ENCODE data around the gene PHRF1. TPM values are rescaled to one million over a fixed set of nuclear protein-coding genes. Genes with fewer than 3 reads are reported as not detected.

Gene PHRF1
- polyA plus RNA-seq, 2 donors, result 13.7 to 28.4 TPM

DNA sequence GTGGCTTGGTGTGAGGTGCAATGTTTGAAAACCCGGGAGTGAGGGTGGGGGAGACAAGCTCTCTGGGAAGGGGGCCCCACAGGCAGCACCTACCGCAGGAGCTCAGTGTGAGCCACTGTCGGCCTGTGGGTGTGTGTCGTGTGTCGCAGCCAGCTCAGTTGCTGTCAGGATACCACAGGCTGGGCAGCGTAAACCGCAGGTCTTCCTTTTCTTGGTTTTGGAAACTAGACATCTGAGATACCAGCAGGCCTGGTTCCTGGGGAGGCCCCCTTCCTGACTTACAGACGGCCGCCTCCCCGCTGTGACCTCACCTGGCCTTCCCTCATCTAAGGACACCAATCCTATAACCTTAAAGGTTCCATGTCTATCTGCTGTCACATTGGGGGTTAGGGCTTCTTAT lies 20.1 kb downstream of the PHRF1 start:
- peaks cover 32 to 72% of the 10 kb centered on the region in 2 donors for H3K36me3 ChIP-seq (ENCODE audit: control insufficient read depth in 2 of 2, insufficient read depth in 2 of 2, low read length in 1 of 2)
- WGBS, 2 donors, result 86 to 87% methylated on average over 10 of the region's 10 CpGs
- no peak overlapping the region for H3K4me3 ChIP-seq (ENCODE audit: low read depth in 1 of 2, low read length in 2 of 2)
- H3K27me3 ChIP-seq (ENCODE audit: control insufficient read depth in 1 of 2, insufficient read depth in 2 of 2, low read length in 2 of 2), result no peaks in the 10 kb centered on the region
- no peaks in the 10 kb centered on the region for H3K4me1 ChIP-seq (ENCODE audit: control insufficient read depth in 2 of 2, insufficient read depth in 2 of 2, low read length in 1 of 2)
- H3K27ac ChIP-seq (ENCODE audit: low read depth in 2 of 2, low read length in 1 of 2), result no peak overlapping the region
- no peaks in the 10 kb centered on the region for H3K9me3 ChIP-seq (ENCODE audit: control insufficient read depth in 2 of 2, insufficient read depth in 1 of 2, low read depth in 1 of 2, low read length in 1 of 2)

DNA sequence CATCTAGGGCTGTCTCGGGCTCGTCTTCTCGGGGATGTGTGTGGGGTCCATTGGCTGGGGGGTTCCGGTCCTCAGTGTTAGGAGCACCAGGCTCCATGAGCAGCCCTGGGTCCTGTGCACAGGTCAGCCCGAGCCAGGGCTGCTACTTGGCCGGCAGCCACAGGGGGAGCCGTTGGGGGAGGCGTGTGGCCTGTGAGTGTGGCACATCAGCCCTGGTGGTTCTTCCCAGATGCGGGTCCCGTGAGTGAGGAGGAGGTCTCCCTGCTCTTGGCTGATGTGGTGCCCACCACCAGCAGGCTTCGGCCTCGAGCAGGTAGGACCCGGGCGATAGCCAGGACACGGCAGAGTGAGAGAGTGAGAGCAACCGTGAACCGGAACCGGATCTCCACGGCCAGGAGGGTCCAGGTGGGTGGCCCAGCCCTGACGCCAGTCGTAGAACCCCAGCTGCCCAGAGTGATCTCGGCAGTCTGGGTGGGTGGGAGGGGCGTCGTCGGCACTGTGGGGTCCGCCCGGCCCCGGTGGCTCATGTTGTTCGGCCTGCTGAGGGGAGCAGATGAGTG lies 21.0 kb downstream of the PHRF1 start:
- Histone ChIP-seq H3K4me3 (ENCODE audit: low read depth in 1 of 2, low read length in 2 of 2) (no peak overlapping the region), H3K9me3 (ENCODE audit: control insufficient read depth in 2 of 2, insufficient read depth in 1 of 2, low read depth in 1 of 2, low read length in 1 of 2) (no peaks in the 10 kb centered on the region), H3K4me1 (ENCODE audit: control insufficient read depth in 2 of 2, insufficient read depth in 2 of 2, low read length in 1 of 2) (no peaks in the 10 kb centered on the region), H3K36me3 (ENCODE audit: control insufficient read depth in 2 of 2, insufficient read depth in 2 of 2, low read length in 1 of 2) (peaks cover 34 to 76% of the 10 kb centered on the region in 2 donors), H3K27me3 (ENCODE audit: control insufficient read depth in 1 of 2, insufficient read depth in 2 of 2, low read length in 2 of 2) (no peaks in the 10 kb centered on the region), H3K27ac (ENCODE audit: low read depth in 2 of 2, low read length in 1 of 2) (no peak overlapping the region)
- 90 to 93% methylated on average over 28 to 29 of the region's 29 CpGs for WGBS, 2 donors

DNA sequence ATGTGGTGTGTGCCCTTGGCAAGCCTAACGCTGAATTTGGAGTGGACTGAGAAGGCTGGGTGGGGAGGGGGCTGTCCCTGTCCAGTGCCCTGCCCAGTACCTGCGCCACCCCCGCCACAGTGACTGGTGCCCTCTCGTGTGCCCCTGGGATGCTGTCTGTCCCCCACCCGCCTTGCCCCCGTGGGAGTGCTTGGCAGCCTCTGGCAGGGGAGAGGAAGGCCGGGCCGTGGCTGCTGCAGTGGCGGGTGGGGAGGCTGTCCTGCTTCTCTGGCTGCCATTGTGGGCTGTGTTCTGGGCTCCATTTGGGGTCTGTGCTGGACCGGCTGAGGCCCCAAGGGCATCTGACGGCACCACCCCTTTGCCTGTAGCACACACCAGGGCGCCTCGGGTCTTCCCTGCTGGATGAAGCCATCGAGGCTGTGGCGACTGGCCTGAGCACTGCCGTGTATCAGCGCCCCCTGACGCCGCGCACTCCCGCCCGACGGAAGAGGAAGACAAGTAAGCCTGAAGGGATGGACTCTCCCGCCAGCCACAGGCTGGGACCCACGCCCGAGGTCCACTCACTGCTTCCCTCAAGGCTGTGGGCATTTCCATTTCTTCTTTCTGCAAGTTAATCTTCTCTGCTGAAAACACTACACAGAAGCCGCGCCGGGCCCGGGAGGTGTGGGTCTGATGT lies 21.9 kb downstream of the PHRF1 start:
- H3K27me3 ChIP-seq (ENCODE audit: control insufficient read depth in 1 of 2, insufficient read depth in 2 of 2, low read length in 2 of 2), result no peaks in the 10 kb centered on the region
- H3K4me1 ChIP-seq (ENCODE audit: control insufficient read depth in 2 of 2, insufficient read depth in 2 of 2, low read length in 1 of 2), result no peaks in the 10 kb centered on the region
- peaks cover 31 to 71% of the 10 kb centered on the region in 2 donors for H3K36me3 ChIP-seq (ENCODE audit: control insufficient read depth in 2 of 2, insufficient read depth in 2 of 2, low read length in 1 of 2)
- H3K4me3 ChIP-seq (ENCODE audit: low read depth in 1 of 2, low read length in 2 of 2), result no peak overlapping the region
- WGBS, 2 donors, result 93 to 94% methylated on average over 29 to 30 of the region's 30 CpGs
- no peaks in the 10 kb centered on the region for H3K9me3 ChIP-seq (ENCODE audit: control insufficient read depth in 2 of 2, insufficient read depth in 1 of 2, low read depth in 1 of 2, low read length in 1 of 2)
- no peak overlapping the region for H3K27ac ChIP-seq (ENCODE audit: low read depth in 2 of 2, low read length in 1 of 2)

DNA sequence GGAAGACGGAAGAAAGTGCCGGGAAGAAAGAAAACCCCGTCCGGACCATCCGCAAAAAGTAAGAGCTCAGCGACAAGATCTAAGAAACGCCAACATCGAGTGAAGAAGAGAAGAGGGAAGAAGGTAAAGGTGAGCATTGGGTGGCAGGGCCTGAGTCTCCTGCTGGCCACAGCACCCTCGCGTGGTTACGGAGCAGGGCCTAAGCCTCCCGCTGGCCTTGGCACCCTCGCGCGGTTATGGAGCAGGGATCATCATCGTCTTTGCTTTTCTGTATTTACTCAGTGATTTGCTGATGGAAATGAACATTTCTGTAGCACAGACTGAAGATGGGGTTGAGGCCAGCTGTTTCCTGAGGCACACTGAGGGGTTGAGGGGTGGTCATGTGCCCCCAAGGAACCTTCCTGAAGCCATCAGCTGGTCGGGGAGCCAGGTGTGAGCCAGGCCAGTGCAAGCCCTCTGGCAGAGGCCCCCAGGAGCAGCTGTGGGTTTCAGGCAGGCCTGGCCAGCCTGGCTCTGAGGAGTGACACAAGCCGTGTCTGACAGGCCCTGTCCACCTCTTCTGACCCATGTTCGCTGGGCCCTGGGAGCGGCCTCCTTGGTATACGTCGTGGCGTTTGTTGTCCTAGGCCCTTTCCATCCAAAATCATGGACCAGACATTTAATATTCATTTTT lies 25.4 kb downstream of the PHRF1 start:
- H3K36me3 ChIP-seq (ENCODE audit: control insufficient read depth in 2 of 2, insufficient read depth in 2 of 2, low read length in 1 of 2), result peaks cover 28 to 71% of the 10 kb centered on the region in 2 donors

DNA sequence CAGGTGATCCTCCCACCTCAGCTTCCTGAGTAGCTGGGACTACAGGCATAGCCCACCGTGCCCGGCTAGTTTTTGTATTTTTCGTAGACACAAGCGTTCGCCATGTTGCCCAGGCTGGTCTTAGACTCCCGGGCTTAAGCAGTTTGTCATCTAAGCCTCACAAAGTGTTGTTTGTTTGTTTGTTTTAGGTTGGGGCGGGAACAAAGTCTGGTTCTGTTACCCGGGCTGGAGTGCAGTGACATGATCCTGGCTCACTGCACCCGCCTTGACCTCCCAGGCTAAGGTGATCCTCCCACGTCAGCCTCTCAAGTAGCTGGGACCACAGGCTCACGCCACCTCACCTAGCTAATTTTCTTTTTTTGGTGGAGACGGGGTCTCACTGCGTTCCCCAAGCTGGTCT lies 26.9 kb downstream of the PHRF1 start:
- Histone ChIP-seq H3K4me3 (ENCODE audit: low read depth in 1 of 2, low read length in 2 of 2) (no peak overlapping the region), H3K36me3 (ENCODE audit: control insufficient read depth in 2 of 2, insufficient read depth in 2 of 2, low read length in 1 of 2) (peaks cover 28 to 72% of the 10 kb centered on the region in 2 donors), H3K9me3 (ENCODE audit: control insufficient read depth in 2 of 2, insufficient read depth in 1 of 2, low read depth in 1 of 2, low read length in 1 of 2) (no peaks in the 10 kb centered on the region), H3K4me1 (ENCODE audit: control insufficient read depth in 2 of 2, insufficient read depth in 2 of 2, low read length in 1 of 2) (peaks cover 0 to 11% of the 10 kb centered on the region in 2 donors), H3K27me3 (ENCODE audit: control insufficient read depth in 1 of 2, insufficient read depth in 2 of 2, low read length in 2 of 2) (no peaks in the 10 kb centered on the region), H3K27ac (ENCODE audit: low read depth in 2 of 2, low read length in 1 of 2) (no peak overlapping the region)
- WGBS, 2 donors, result 91 to 92% methylated on average over 13 of the region's 13 CpGs

More for the DNA sequence above, 25.4 kb downstream of the PHRF1 start:
- Histone ChIP-seq H3K4me3 (ENCODE audit: low read depth in 1 of 2, low read length in 2 of 2) (no peak overlapping the region), H3K27ac (ENCODE audit: low read depth in 2 of 2, low read length in 1 of 2) (no peak overlapping the region), H3K9me3 (ENCODE audit: control insufficient read depth in 2 of 2, insufficient read depth in 1 of 2, low read depth in 1 of 2, low read length in 1 of 2) (no peaks in the 10 kb centered on the region), H3K27me3 (ENCODE audit: control insufficient read depth in 1 of 2, insufficient read depth in 2 of 2, low read length in 2 of 2) (no peaks in the 10 kb centered on the region), H3K4me1 (ENCODE audit: control insufficient read depth in 2 of 2, insufficient read depth in 2 of 2, low read length in 1 of 2) (peaks cover 0 to 11% of the 10 kb centered on the region in 2 donors)
- WGBS, 2 donors, result 93 to 94% methylated on average over 23 of the region's 23 CpGs

DNA sequence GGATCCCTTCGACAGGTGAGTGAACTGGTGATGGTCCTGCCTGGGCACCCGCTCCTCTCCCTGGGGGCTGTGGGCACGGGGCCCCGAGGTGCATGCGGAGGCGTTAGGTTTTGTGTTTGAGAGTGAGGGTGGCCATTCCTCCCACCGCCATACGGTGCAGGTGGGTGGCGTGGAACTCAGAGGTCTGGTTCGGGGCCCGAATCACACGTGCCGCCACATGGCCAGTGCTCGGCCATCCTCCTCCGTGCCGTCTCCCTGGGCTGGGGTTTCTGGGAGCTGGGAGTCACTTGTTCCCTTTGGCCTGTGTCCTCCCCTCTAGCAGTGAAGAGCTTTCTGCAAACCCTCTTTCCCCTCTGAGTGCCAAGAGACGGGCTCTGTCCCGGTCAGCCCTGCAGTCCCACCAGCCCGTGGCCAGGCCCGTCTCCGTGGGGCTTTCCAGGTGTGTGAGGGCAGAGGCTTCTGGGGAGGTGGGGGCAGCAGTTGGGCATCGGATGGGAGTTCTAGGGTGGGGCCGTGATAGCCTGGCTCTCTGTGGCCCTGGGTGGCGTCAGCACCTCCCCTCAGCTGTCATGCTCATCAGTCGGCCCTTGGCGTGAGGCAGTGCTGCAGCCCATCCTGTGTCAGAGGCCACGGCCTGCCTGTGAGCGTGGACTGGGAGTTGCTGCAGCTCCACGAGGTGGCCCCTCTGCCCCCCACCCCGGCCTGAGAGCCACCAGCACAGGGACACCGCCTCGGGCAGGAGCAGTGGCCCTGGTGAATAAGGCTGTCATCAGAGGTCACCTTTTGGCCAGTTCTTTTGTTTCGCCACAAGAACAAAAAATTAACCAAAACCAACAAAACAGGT lies 29.2 kb downstream of the PHRF1 start:
- H3K27me3 ChIP-seq (ENCODE audit: control insufficient read depth in 1 of 2, insufficient read depth in 2 of 2, low read length in 2 of 2), result no peaks in the 10 kb centered on the region
- peaks cover 0 to 11% of the 10 kb centered on the region in 2 donors for H3K4me1 ChIP-seq (ENCODE audit: control insufficient read depth in 2 of 2, insufficient read depth in 2 of 2, low read length in 1 of 2)
- no peaks in the 10 kb centered on the region for H3K9me3 ChIP-seq (ENCODE audit: control insufficient read depth in 2 of 2, insufficient read depth in 1 of 2, low read depth in 1 of 2, low read length in 1 of 2)
- peak overlapping the region; percentile 23 to 65 for H3K27ac ChIP-seq (ENCODE audit: low read depth in 2 of 2, low read length in 1 of 2)
- no peak overlapping the region for H3K4me3 ChIP-seq (ENCODE audit: low read depth in 1 of 2, low read length in 2 of 2)
- 89 to 90% methylated on average over 33 of the region's 33 CpGs for WGBS, 2 donors
- H3K36me3 ChIP-seq (ENCODE audit: control insufficient read depth in 2 of 2, insufficient read depth in 2 of 2, low read length in 1 of 2), result peaks cover 28 to 78% of the 10 kb centered on the region in 2 donors

DNA sequence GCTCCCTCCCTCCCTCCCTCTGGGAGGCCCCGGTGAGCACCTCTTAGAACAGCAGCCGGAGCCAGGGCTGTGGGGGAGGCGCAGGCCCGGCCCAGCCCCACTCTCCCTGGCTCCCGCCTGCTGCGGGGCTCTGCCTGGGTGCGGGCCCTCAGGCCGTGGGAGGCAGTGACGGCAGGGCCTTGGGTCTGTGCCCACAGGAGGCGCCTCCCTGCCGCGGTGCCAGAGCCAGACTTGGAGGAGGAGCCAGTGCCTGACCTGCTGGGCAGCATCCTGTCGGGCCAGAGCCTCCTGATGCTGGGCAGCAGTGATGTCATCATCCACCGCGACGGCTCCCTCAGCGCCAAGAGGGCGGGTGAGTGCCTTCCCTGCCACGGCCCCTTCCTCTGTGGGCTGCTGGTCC lies 30.0 kb downstream of the PHRF1 start:
- 50 to 56% methylated on average over 18 to 19 of the region's 19 CpGs for WGBS, 2 donors
- Histone ChIP-seq H3K36me3 (ENCODE audit: control insufficient read depth in 2 of 2, insufficient read depth in 2 of 2, low read length in 1 of 2) (peaks cover 34 to 82% of the 10 kb centered on the region in 2 donors), H3K9me3 (ENCODE audit: control insufficient read depth in 2 of 2, insufficient read depth in 1 of 2, low read depth in 1 of 2, low read length in 1 of 2) (no peaks in the 10 kb centered on the region), H3K27me3 (ENCODE audit: control insufficient read depth in 1 of 2, insufficient read depth in 2 of 2, low read length in 2 of 2) (no peaks in the 10 kb centered on the region), H3K4me3 (ENCODE audit: low read depth in 1 of 2, low read length in 2 of 2) (no peak overlapping the region), H3K4me1 (ENCODE audit: control insufficient read depth in 2 of 2, insufficient read depth in 2 of 2, low read length in 1 of 2) (peaks cover 0 to 11% of the 10 kb centered on the region in 2 donors), H3K27ac (ENCODE audit: low read depth in 2 of 2, low read length in 1 of 2) (peak overlapping the region; percentile 45 to 67)

DNA sequence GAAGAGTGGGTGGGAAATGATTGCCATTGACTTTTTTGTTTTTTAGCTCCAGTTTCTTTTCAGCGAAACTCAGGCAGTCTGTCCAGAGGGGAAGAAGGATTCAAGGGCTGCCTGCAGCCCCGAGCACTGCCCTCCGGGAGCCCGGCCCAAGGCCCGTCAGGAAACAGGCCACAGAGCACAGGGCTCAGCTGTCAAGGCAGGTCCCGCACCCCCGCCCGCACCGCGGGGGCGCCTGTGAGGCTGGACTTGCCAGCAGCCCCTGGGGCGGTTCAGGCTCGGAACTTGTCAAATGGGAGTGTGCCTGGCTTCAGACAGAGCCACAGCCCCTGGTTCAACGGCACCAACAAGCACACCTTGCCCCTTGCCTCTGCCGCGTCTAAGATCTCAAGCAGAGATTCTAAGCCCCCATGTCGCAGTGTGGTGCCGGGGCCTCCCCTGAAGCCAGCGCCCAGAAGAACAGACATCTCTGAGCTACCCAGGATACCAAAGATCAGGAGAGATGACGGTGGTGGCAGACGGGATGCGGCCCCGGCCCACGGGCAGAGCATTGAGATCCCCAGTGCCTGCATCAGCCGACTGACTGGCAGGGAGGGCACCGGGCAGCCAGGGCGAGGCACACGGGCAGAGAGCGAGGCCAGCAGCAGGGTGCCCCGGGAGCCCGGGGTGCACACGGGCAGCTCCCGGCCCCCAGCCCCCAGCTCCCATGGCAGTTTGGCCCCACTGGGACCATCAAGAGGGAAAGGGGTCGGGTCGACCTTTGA lies 30.9 kb downstream of the PHRF1 start:
- WGBS, 2 donors, result 83 to 85% methylated on average over 35 of the region's 35 CpGs
- Histone ChIP-seq H3K27me3 (ENCODE audit: control insufficient read depth in 1 of 2, insufficient read depth in 2 of 2, low read length in 2 of 2) (no peaks in the 10 kb centered on the region), H3K27ac (ENCODE audit: low read depth in 2 of 2, low read length in 1 of 2) (peak overlapping the region in 1 of 2 donors; percentile 45), H3K4me1 (ENCODE audit: control insufficient read depth in 2 of 2, insufficient read depth in 2 of 2, low read length in 1 of 2) (peaks cover 0 to 13% of the 10 kb centered on the region in 2 donors), H3K9me3 (ENCODE audit: control insufficient read depth in 2 of 2, insufficient read depth in 1 of 2, low read depth in 1 of 2, low read length in 1 of 2) (no peaks in the 10 kb centered on the region), H3K36me3 (ENCODE audit: control insufficient read depth in 2 of 2, insufficient read depth in 2 of 2, low read length in 1 of 2) (peaks cover 34 to 84% of the 10 kb centered on the region in 2 donors), H3K4me3 (ENCODE audit: low read depth in 1 of 2, low read length in 2 of 2) (no peak overlapping the region)

Measured in esophagus (tissue), 2 donors.